Measurements from ENCODE around the gene MLF2. TPM values are rescaled to one million over a fixed set of nuclear protein-coding genes. Genes with fewer than 3 reads are reported as not detected.
A peak's percentile ranks its signal among the peaks of the same experiment; 100 is the strongest.

Gene MLF2
- total and polyA plus RNA-seq, 2 of the 13 experiments (the other 11 are each of a cell fraction or from before 2014, with no cell fraction given) = 88.1 to 167 TPM

DNA sequence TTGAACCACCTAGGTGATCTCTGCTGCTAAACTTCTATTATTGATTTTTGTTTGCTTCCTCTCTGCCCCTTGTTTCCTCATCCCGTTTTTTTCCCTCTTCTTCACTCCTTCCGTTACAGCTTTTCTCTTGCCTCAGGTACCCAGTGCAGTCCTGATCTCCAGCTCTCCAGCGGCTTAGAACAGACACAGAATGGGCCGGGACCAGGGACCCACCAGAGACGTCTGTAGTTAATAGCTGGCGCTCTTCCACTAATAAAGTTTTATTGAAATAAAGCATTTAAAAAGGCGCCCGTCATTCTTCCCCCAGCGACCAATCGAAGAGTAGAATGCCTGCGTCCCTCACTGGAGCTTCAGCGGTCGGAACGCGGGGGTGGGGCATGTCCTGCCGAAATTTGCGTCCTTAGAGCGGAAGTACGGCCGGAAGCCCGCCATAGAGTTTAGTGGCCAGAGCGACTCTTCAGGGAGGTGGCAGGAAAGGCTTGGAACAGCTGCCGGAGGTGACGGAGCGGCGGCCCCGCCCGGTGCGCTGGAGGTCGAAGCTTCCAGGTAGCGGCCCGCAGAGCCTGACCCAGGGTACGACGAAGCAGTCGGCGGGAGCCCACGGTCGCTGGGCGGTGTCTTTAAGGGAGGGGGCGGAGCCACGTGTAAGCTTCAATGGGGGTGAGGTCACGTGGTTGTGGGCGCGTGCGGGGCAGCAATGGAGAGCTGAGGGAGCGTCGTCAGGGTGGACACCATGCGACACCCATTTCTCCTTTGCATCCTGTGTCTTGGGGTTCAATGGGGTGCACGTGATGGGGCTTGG is 29.1 kb downstream of the MLF2 start, which contains the start of gene COPS7A (continued):
- TF ChIP-seq MED13 (CRISPR knock-in tag; IDR thresholded peaks at IDR 0.05) (peak; percentile 28; the same call in 1 of the 2 replicates), DNMT3B (CRISPR knock-in tag; conservative IDR thresholded peaks at IDR 0.05) (peak; percentile 81), ZNF550 (CRISPR knock-in tag; IDR thresholded peaks at IDR 0.05; ENCODE audit: borderline replicate concordance) (no peak), CHD4 (IDR thresholded peaks at IDR 0.05; ENCODE audit: borderline replicate concordance, low read length) (peak; percentile 60; the same call in 1 of the 2 replicates), KMT2A (CRISPR knock-in tag; IDR thresholded peaks at IDR 0.05) (peak; percentile 66; the same call in 1 of the 2 replicates), IKZF1 (IDR thresholded peaks at IDR 0.05) (no peak), FOXK1 (CRISPR knock-in tag; IDR thresholded peaks at IDR 0.05; ENCODE audit: borderline replicate concordance, low read depth) (peak; percentile 84), ZSCAN30 (CRISPR knock-in tag; IDR thresholded peaks at IDR 0.05) (peak; percentile 95; the same call in 1 of the 2 replicates), POLR2G (IDR thresholded peaks at IDR 0.05; ENCODE audit: low read depth, low read length) (peak; percentile 72), IRF2 (CRISPR knock-in tag; IDR thresholded peaks at IDR 0.05) (peak; percentile 72), ZNF766 (CRISPR knock-in tag; IDR thresholded peaks at IDR 0.05; ENCODE audit: borderline replicate concordance) (peak; percentile 88; the same call in 1 of the 2 replicates), ZSCAN25 (CRISPR knock-in tag; IDR thresholded peaks at IDR 0.05) (peak; percentile 65; the same call in 1 of the 2 replicates), NR3C1 (CRISPR knock-in tag; IDR thresholded peaks at IDR 0.05) (no peak), CBX1 (IDR thresholded peaks at IDR 0.05; ENCODE audit: low read depth) (peak; percentile 96)
- TF ChIP-seq, protein P1, sequence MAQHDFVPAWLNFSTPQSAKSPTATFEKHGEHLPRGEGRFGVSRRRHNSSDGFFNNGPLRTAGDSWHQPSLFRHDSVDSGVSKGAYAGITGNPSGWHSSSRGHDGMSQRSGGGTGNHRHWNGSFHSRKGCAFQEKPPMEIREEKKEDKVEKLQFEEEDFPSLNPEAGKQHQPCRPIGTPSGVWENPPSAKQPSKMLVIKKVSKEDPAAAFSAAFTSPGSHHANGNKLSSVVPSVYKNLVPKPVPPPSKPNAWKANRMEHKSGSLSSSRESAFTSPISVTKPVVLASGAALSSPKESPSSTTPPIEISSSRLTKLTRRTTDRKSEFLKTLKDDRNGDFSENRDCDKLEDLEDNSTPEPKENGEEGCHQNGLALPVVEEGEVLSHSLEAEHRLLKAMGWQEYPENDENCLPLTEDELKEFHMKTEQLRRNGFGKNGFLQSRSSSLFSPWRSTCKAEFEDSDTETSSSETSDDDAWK (CRISPR knock-in tag; IDR thresholded peaks at IDR 0.05) = no peak
- TF ChIP-seq, protein P2, sequence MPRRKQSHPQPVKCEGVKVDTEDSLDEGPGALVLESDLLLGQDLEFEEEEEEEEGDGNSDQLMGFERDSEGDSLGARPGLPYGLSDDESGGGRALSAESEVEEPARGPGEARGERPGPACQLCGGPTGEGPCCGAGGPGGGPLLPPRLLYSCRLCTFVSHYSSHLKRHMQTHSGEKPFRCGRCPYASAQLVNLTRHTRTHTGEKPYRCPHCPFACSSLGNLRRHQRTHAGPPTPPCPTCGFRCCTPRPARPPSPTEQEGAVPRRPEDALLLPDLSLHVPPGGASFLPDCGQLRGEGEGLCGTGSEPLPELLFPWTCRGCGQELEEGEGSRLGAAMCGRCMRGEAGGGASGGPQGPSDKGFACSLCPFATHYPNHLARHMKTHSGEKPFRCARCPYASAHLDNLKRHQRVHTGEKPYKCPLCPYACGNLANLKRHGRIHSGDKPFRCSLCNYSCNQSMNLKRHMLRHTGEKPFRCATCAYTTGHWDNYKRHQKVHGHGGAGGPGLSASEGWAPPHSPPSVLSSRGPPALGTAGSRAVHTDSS (CRISPR knock-in tag; conservative IDR thresholded peaks at IDR 0.05) = no peak
- TF ChIP-seq, protein P3, sequence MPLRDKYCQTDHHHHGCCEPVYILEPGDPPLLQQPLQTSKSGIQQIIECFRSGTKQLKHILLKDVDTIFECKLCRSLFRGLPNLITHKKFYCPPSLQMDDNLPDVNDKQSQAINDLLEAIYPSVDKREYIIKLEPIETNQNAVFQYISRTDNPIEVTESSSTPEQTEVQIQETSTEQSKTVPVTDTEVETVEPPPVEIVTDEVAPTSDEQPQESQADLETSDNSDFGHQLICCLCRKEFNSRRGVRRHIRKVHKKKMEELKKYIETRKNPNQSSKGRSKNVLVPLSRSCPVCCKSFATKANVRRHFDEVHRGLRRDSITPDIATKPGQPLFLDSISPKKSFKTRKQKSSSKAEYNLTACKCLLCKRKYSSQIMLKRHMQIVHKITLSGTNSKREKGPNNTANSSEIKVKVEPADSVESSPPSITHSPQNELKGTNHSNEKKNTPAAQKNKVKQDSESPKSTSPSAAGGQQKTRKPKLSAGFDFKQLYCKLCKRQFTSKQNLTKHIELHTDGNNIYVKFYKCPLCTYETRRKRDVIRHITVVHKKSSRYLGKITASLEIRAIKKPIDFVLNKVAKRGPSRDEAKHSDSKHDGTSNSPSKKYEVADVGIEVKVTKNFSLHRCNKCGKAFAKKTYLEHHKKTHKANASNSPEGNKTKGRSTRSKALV (CRISPR knock-in tag; IDR thresholded peaks at IDR 0.05) = 0 out of 2 replicates have a peak, but pooled peaks have one; percentile 60
- TF ChIP-seq, protein P4, sequence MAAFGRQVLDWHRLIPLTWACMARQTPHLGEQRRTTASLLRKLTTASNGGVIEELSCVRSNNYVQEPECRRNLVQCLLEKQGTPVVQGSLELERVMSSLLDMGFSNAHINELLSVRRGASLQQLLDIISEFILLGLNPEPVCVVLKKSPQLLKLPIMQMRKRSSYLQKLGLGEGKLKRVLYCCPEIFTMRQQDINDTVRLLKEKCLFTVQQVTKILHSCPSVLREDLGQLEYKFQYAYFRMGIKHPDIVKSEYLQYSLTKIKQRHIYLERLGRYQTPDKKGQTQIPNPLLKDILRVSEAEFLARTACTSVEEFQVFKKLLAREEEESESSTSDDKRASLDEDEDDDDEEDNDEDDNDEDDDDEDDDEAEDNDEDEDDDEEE (CRISPR knock-in tag; IDR thresholded peaks at IDR 0.05) = peak; percentile 65; the same call in 1 of the 2 replicates
- TF ChIP-seq, protein P5, sequence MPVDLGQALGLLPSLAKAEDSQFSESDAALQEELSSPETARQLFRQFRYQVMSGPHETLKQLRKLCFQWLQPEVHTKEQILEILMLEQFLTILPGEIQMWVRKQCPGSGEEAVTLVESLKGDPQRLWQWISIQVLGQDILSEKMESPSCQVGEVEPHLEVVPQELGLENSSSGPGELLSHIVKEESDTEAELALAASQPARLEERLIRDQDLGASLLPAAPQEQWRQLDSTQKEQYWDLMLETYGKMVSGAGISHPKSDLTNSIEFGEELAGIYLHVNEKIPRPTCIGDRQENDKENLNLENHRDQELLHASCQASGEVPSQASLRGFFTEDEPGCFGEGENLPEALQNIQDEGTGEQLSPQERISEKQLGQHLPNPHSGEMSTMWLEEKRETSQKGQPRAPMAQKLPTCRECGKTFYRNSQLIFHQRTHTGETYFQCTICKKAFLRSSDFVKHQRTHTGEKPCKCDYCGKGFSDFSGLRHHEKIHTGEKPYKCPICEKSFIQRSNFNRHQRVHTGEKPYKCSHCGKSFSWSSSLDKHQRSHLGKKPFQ (CRISPR knock-in tag; IDR thresholded peaks at IDR 0.05; ENCODE audit: insufficient replicate concordance) = peak; percentile 93
- TF ChIP-seq, protein P6, sequence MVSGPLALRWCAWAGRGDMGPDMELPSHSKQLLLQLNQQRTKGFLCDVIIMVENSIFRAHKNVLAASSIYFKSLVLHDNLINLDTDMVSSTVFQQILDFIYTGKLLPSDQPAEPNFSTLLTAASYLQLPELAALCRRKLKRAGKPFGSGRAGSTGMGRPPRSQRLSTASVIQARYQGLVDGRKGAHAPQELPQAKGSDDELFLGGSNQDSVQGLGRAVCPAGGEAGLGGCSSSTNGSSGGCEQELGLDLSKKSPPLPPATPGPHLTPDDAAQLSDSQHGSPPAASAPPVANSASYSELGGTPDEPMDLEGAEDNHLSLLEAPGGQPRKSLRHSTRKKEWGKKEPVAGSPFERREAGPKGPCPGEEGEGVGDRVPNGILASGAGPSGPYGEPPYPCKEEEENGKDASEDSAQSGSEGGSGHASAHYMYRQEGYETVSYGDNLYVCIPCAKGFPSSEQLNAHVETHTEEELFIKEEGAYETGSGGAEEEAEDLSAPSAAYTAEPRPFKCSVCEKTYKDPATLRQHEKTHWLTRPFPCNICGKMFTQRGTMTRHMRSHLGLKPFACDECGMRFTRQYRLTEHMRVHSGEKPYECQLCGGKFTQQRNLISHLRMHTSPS (CRISPR knock-in tag; IDR thresholded peaks at IDR 0.05; ENCODE audit: low read depth) = no peak
